ENCODE measurements around the gene SP100. TPM values are rescaled to one million over a fixed set of nuclear protein-coding genes. Genes with fewer than 3 reads are reported as not detected.

The SP100 gene
- total and polyA plus RNA-seq, 3 donors from 2014 or later: 15.2 to 43.7 (median 26.8) TPM

DNA sequence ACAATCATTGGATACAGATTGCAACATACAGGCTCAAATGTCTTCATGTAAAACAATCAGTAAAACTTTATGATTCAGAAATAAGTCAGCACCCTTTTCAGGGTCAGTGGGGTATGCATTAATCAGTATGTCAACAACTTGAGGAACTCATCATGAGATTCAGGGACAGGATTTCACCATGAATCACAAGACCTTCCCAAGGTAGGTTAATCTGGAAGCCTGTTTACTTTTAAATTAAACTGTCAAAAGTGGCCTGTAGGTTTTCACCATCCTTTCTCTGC, 104.8 kb downstream of the SP100 start:
- TF ChIP-seq, protein P1, sequence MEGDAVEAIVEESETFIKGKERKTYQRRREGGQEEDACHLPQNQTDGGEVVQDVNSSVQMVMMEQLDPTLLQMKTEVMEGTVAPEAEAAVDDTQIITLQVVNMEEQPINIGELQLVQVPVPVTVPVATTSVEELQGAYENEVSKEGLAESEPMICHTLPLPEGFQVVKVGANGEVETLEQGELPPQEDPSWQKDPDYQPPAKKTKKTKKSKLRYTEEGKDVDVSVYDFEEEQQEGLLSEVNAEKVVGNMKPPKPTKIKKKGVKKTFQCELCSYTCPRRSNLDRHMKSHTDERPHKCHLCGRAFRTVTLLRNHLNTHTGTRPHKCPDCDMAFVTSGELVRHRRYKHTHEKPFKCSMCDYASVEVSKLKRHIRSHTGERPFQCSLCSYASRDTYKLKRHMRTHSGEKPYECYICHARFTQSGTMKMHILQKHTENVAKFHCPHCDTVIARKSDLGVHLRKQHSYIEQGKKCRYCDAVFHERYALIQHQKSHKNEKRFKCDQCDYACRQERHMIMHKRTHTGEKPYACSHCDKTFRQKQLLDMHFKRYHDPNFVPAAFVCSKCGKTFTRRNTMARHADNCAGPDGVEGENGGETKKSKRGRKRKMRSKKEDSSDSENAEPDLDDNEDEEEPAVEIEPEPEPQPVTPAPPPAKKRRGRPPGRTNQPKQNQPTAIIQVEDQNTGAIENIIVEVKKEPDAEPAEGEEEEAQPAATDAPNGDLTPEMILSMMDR (IDR thresholded peaks at IDR 0.05): no peak
- TF ChIP-seq POLR2A (IDR thresholded peaks at IDR 0.05): no peak
- intact Hi-C loops (cut with DNase I; ENCODE audit: low total_unique reads): no loop called here
- DNase-seq: no peak
- no peak overlapping the region for H3K4me3 ChIP-seq
- no peaks in the 10 kb centered on the region for H3K9me3 ChIP-seq
- no peaks in the 10 kb centered on the region for H3K4me1 ChIP-seq
- no peaks in the 10 kb centered on the region for H3K27me3 ChIP-seq
- no peak overlapping the region for H3K27ac ChIP-seq
- H3K36me3 ChIP-seq (ENCODE audit: low read depth, missing control alignments): no peaks in the 10 kb centered on the region

DNA sequence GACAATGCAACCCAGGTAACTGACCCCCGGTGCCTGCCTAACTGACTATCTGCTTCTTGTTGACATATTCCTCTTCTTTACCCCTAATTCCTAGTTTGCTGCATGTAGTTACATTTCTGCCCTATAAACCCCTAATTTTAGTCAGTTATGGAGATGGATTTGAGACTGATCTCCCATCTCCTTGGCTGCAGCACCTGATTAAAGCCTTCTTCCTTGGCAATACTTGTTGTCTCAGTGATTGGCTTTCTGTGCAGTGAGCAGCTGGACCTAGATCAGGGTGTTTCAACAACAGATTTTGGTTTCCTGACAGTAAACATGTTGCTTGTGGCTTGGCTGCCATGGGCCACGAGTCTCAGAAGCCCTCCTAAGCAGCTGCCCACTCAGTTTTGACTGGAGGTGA, 105.4 kb downstream of the SP100 start:
- intact Hi-C loops (cut with DNase I; ENCODE audit: low total_unique reads): no loop called here
- TF ChIP-seq, protein P1 (IDR thresholded peaks at IDR 0.05): no peak
- Histone ChIP-seq H3K27ac (no peak overlapping the region), H3K36me3 (ENCODE audit: low read depth, missing control alignments) (no peaks in the 10 kb centered on the region), H3K27me3 (no peaks in the 10 kb centered on the region), H3K4me3 (no peak overlapping the region), H3K9me3 (no peaks in the 10 kb centered on the region), H3K4me1 (no peaks in the 10 kb centered on the region)
- 64 to 89% methylated on average over 2 of the region's 2 CpGs for WGBS, 2 donors
- no peak for DNase-seq

DNA sequence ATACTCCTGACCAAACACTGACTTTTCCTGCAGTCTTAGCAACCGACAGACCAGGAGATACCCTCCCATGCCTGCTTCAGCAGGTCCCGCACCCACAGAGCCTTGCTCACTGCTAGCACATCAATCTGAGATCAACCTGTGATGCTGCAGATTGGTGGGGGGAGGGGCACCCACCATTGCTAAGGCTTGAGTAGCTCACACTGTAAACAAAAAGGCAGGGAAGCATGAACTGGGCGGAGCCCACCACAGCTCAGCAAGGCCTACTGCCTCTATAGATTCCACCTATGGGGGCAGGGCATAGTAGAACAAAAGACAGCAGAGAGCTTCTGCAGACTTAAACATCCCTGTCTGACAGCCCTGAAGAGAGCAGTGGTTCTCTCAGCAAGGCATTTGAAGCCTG, 109.7 kb downstream of the SP100 start:
- no peak for DNase-seq
- WGBS, 2 donors: 95 to 100% methylated on average over 3 of the region's 3 CpGs
- intact Hi-C loops (cut with DNase I; ENCODE audit: low total_unique reads): no loop called here
- no peak for TF ChIP-seq POLR2A (IDR thresholded peaks at IDR 0.05)
- TF ChIP-seq, protein P1 (IDR thresholded peaks at IDR 0.05): no peak
- no peaks in the 10 kb centered on the region for H3K27me3 ChIP-seq
- no peak overlapping the region for H3K4me3 ChIP-seq
- H3K36me3 ChIP-seq (ENCODE audit: low read depth, missing control alignments): no peaks in the 10 kb centered on the region
- H3K9me3 ChIP-seq: no peaks in the 10 kb centered on the region
- H3K27ac ChIP-seq: no peak overlapping the region
- H3K4me1 ChIP-seq: no peaks in the 10 kb centered on the region

DNA sequence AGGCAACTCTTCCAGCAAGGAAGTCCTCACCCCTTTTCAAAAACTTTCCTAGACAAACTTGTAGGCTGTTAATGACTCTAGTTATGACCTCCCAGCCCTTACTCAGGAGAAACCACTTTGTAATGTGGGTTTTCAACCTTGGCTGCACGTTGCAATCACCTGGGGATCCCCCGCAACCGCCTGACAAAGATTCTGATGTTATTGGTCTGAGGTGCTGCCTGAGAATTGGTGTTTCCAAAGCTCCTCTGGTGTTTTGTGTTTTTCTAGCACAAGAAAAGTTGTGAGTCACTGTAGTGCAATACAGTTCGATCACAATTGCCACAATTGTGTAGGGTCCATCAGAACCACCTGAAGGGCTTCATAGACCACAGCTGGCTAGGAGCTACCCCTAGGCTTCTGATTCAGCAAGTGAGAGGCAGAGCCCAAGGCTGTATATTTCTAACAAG, 121.6 kb downstream of the SP100 start:
- 82 to 90% methylated on average over 4 of the region's 4 CpGs for WGBS, 2 donors
- Histone ChIP-seq H3K9me3 (no peaks in the 10 kb centered on the region), H3K27me3 (no peaks in the 10 kb centered on the region), H3K36me3 (ENCODE audit: low read depth, missing control alignments) (no peaks in the 10 kb centered on the region), H3K4me1 (no peaks in the 10 kb centered on the region), H3K27ac (no peak overlapping the region), H3K4me3 (no peak overlapping the region)
- no peak for DNase-seq
- TF ChIP-seq, protein P1 (IDR thresholded peaks at IDR 0.05): no peak
- TF ChIP-seq POLR2A (IDR thresholded peaks at IDR 0.05): no peak
- intact Hi-C loops (cut with DNase I; ENCODE audit: low total_unique reads): no loop called here

DNA sequence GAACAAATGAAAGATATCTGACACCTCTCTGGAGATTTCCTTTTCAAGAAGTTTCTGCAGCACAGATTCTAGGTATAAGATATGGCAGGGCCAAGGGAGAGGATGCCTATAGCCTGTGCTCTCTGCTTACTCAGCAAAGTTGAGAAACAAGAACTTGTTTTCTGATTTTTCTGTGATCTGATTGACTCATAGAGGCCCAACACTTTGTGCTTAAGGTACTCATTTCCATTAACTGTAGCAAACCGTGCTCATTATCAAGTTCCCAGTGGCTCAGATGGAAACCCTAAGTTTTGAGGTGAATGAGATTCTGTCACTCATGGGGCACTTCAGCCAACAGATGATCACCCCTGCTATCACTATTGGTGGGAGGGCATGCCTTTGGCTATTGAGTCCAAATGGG, 124.3 kb downstream of the SP100 start:
- Histone ChIP-seq H3K27me3 (no peaks in the 10 kb centered on the region), H3K36me3 (ENCODE audit: low read depth, missing control alignments) (no peaks in the 10 kb centered on the region), H3K4me1 (no peaks in the 10 kb centered on the region), H3K9me3 (no peaks in the 10 kb centered on the region), H3K4me3 (no peak overlapping the region), H3K27ac (no peak overlapping the region)
- DNase-seq: no peak
- 86 to 100% methylated on average over 1 of the region's 1 CpG for WGBS, 2 donors
- no peak for TF ChIP-seq POLR2A (IDR thresholded peaks at IDR 0.05)
- TF ChIP-seq, protein P1 (IDR thresholded peaks at IDR 0.05): no peak
- intact Hi-C loops (cut with DNase I; ENCODE audit: low total_unique reads): no loop called here

Data from testis (tissue), 3 donors.